Activated CD4-positive, alpha-beta T cell treated with anti-CD3 and anti-CD28 coated beads for 1 hour (primary cell): ENCODE results near the gene FRMPD4.

Source experiments
- DNase-seq: peaks from one replicate; pipeline ENCODE4 v3.0.0-alpha.2; 2020

FRMPD4 gene

GRCh38 chrX:12563121-12563520, 424.8 kb downstream of the FRMPD4 start:
- DNase-seq = no peak

- DNase-seq = no peak
Observed at GRCh38 chrX:12564221-12564620, 425.9 kb downstream of the FRMPD4 start.

GRCh38 chrX:12567857-12568256, 429.6 kb downstream of the FRMPD4 start:
- DNase-seq = no peak

- no peak for DNase-seq
Observed at GRCh38 chrX:12570859-12571501, 432.7 kb downstream of the FRMPD4 start.

GRCh38 chrX:12579311-12579710, 441.0 kb downstream of the FRMPD4 start:
- DNase-seq = no peak

GRCh38 chrX:12580548-12580947, 442.3 kb downstream of the FRMPD4 start:
- DNase-seq = no peak

- no peak for DNase-seq
Observed at GRCh38 chrX:12581546-12581945, 443.3 kb downstream of the FRMPD4 start.

- DNase-seq = no peak
Observed at GRCh38 chrX:12582649-12583048, 444.4 kb downstream of the FRMPD4 start.

GRCh38 chrX:12583543-12583942, 445.3 kb downstream of the FRMPD4 start:
- DNase-seq = no peak

GRCh38 chrX:12595720-12596119, 457.4 kb downstream of the FRMPD4 start:
- no peak for DNase-seq

GRCh38 chrX:12610079-12610478, 471.8 kb downstream of the FRMPD4 start:
- DNase-seq = no peak

GRCh38 chrX:12611471-12611870, 473.2 kb downstream of the FRMPD4 start:
- DNase-seq = no peak

GRCh38 chrX:12614266-12614665, 476.0 kb downstream of the FRMPD4 start:
- no peak for DNase-seq

- no peak for DNase-seq
Observed at GRCh38 chrX:12615061-12615460, 476.8 kb downstream of the FRMPD4 start.

- DNase-seq = no peak
Observed at GRCh38 chrX:12617241-12617640, 479.0 kb downstream of the FRMPD4 start.

GRCh38 chrX:12647230-12647629, 509.0 kb downstream of the FRMPD4 start:
- DNase-seq = no peak

GRCh38 chrX:12648995-12649394, 510.7 kb downstream of the FRMPD4 start:
- DNase-seq = no peak

- DNase-seq = no peak
Observed at GRCh38 chrX:12657433-12657832, 519.2 kb downstream of the FRMPD4 start.

GRCh38 chrX:12657881-12658280, 519.6 kb downstream of the FRMPD4 start:
- DNase-seq = no peak

- no peak for DNase-seq
Observed at GRCh38 chrX:12661464-12661863, 523.2 kb downstream of the FRMPD4 start.

- no peak for DNase-seq
Observed at GRCh38 chrX:12672367-12673106, 534.3 kb downstream of the FRMPD4 start.

GRCh38 chrX:12673487-12673886, 535.2 kb downstream of the FRMPD4 start:
- no peak for DNase-seq

GRCh38 chrX:12679522-12679921, 541.2 kb downstream of the FRMPD4 start:
- DNase-seq = no peak

GRCh38 chrX:12681047-12681446, 542.8 kb downstream of the FRMPD4 start:
- DNase-seq = no peak

GRCh38 chrX:12685541-12685940, 547.3 kb downstream of the FRMPD4 start:
- no peak for DNase-seq
